Muscle layer of colon (tissue), 2 donors: Measurements from ENCODE around the gene MVK.

ENCODE experiments used
- H3K27ac ChIP-seq: one replicate; pipeline ENCODE4 v1.7.0; 2013; ENCODE audit warnings: low read depth, mild to moderate bottlenecking, low read length, moderate library complexity
- H3K27me3 ChIP-seq, 2 donors: one replicate each; pipeline ENCODE4 v1.7.0; 2013; ENCODE audit warnings: low read length in 2 of 2, mild to moderate bottlenecking in 2 of 2; ENCODE audit not compliant: insufficient read depth in 2 of 2, control insufficient read depth in 1 of 2
- H3K36me3 ChIP-seq: one replicate; pipeline ENCODE4 v1.7.0; 2013; ENCODE audit warnings: mild to moderate bottlenecking, low read length; ENCODE audit not compliant: insufficient read depth
- H3K4me1 ChIP-seq: one replicate; pipeline ENCODE4 v1.7.0; 2013; ENCODE audit warnings: mild to moderate bottlenecking, low read length; ENCODE audit not compliant: insufficient read depth
- H3K4me3 ChIP-seq, 2 donors: one replicate each; pipeline ENCODE4 v1.7.0; 2013; ENCODE audit warnings: low read length in 2 of 2, low read depth in 1 of 2, mild to moderate bottlenecking in 1 of 2, moderate library complexity in 1 of 2
- H3K9ac ChIP-seq: one replicate; pipeline ENCODE4 v1.7.0; 2013; ENCODE audit warnings: low read length
- H3K9me3 ChIP-seq: one replicate; pipeline ENCODE4 v1.7.0; 2013; ENCODE audit warnings: mild to moderate bottlenecking, low read length
- donor health status: abdominal sarcoma.
- donor health status: Adenocarcinoma of cecum.

MVK gene

GRCh38 chr12:109612975-109613502 lies 39.4 kb downstream of the MVK start:
- H3K27me3 ChIP-seq: peaks cover 8 to 9% of the 10 kb centered on the region in 2 donors
- H3K4me1 ChIP-seq: no peaks in the 10 kb centered on the region
- H3K27ac ChIP-seq: no peak overlapping the region
- H3K9ac ChIP-seq: no peak overlapping the region
- H3K4me3 ChIP-seq: no peak overlapping the region
- H3K9me3 ChIP-seq: no peaks in the 10 kb centered on the region
- H3K36me3 ChIP-seq: no peaks in the 10 kb centered on the region

- Histone ChIP-seq H3K27ac (no peak overlapping the region), H3K36me3 (no peaks in the 10 kb centered on the region)
Observed at GRCh38 chr12:109613649-109614455, 40.3 kb downstream of the MVK start.

GRCh38 chr12:109615556-109616229 lies 42.1 kb downstream of the MVK start:
- H3K4me3 ChIP-seq: no peak overlapping the region
- no peak overlapping the region for H3K9ac ChIP-seq
- H3K27ac ChIP-seq: no peak overlapping the region
- H3K4me1 ChIP-seq: no peaks in the 10 kb centered on the region
- H3K36me3 ChIP-seq: no peaks in the 10 kb centered on the region
- H3K9me3 ChIP-seq: no peaks in the 10 kb centered on the region
- H3K27me3 ChIP-seq: peaks cover 0 to 8% of the 10 kb centered on the region in 2 donors

More at GRCh38 chr12:109613649-109614455, 40.3 kb downstream of the MVK start:
- no peaks in the 10 kb centered on the region for H3K4me1 ChIP-seq
- no peak overlapping the region for H3K9ac ChIP-seq
- peaks cover 8 to 9% of the 10 kb centered on the region in 2 donors for H3K27me3 ChIP-seq
- no peaks in the 10 kb centered on the region for H3K9me3 ChIP-seq
- H3K4me3 ChIP-seq: no peak overlapping the region

GRCh38 chr12:109617491-109617890 lies 43.9 kb downstream of the MVK start:
- Histone ChIP-seq H3K9me3 (no peaks in the 10 kb centered on the region), H3K9ac (no peak overlapping the region), H3K36me3 (no peaks in the 10 kb centered on the region), H3K4me3 (no peak overlapping the region), H3K27ac (no peak overlapping the region), H3K4me1 (no peaks in the 10 kb centered on the region), H3K27me3 (no peaks in the 10 kb centered on the region)

GRCh38 chr12:109618082-109618481 lies 44.5 kb downstream of the MVK start:
- Histone ChIP-seq H3K4me1 (no peaks in the 10 kb centered on the region), H3K9ac (no peak overlapping the region), H3K27ac (no peak overlapping the region), H3K36me3 (no peaks in the 10 kb centered on the region), H3K9me3 (no peaks in the 10 kb centered on the region), H3K4me3 (no peak overlapping the region), H3K27me3 (no peaks in the 10 kb centered on the region)

GRCh38 chr12:109619002-109619604 lies 45.5 kb downstream of the MVK start:
- Histone ChIP-seq H3K9me3 (no peaks in the 10 kb centered on the region), H3K4me3 (no peak overlapping the region), H3K36me3 (no peaks in the 10 kb centered on the region), H3K27me3 (no peaks in the 10 kb centered on the region), H3K9ac (no peak overlapping the region), H3K27ac (no peak overlapping the region), H3K4me1 (no peaks in the 10 kb centered on the region)

- Histone ChIP-seq H3K4me3 (no peak overlapping the region), H3K36me3 (no peaks in the 10 kb centered on the region), H3K9ac (no peak overlapping the region), H3K4me1 (no peaks in the 10 kb centered on the region), H3K9me3 (no peaks in the 10 kb centered on the region), H3K27me3 (peaks cover 0 to 5% of the 10 kb centered on the region in 2 donors), H3K27ac (no peak overlapping the region)
Observed at GRCh38 chr12:109621211-109621694, 47.7 kb downstream of the MVK start.

- no peak overlapping the region for H3K9ac ChIP-seq
Observed at GRCh38 chr12:109621901-109622364, 48.3 kb downstream of the MVK start.

GRCh38 chr12:109624467-109624866 lies 50.9 kb downstream of the MVK start:
- Histone ChIP-seq H3K27me3 (peaks cover 0 to 10% of the 10 kb centered on the region in 2 donors), H3K36me3 (no peaks in the 10 kb centered on the region), H3K4me1 (no peaks in the 10 kb centered on the region), H3K4me3 (no peak overlapping the region), H3K9ac (no peak overlapping the region), H3K27ac (no peak overlapping the region), H3K9me3 (no peaks in the 10 kb centered on the region)

More at GRCh38 chr12:109621901-109622364, 48.3 kb downstream of the MVK start:
- H3K36me3 ChIP-seq: no peaks in the 10 kb centered on the region
- H3K27me3 ChIP-seq: peaks cover 0 to 10% of the 10 kb centered on the region in 2 donors
- H3K4me1 ChIP-seq: no peaks in the 10 kb centered on the region
- H3K27ac ChIP-seq: no peak overlapping the region
- H3K9me3 ChIP-seq: no peaks in the 10 kb centered on the region
- no peak overlapping the region for H3K4me3 ChIP-seq

- Histone ChIP-seq H3K27ac (no peak overlapping the region), H3K4me1 (no peaks in the 10 kb centered on the region), H3K27me3 (peaks cover 0 to 10% of the 10 kb centered on the region in 2 donors), H3K9ac (no peak overlapping the region), H3K4me3 (no peak overlapping the region), H3K36me3 (no peaks in the 10 kb centered on the region), H3K9me3 (no peaks in the 10 kb centered on the region)
Observed at GRCh38 chr12:109625131-109625559, 51.6 kb downstream of the MVK start.

GRCh38 chr12:109625749-109626377 lies 52.3 kb downstream of the MVK start:
- Histone ChIP-seq H3K4me1 (no peaks in the 10 kb centered on the region), H3K27ac (no peak overlapping the region), H3K27me3 (peaks cover 0 to 10% of the 10 kb centered on the region in 2 donors), H3K9me3 (no peaks in the 10 kb centered on the region), H3K4me3 (no peak overlapping the region), H3K36me3 (no peaks in the 10 kb centered on the region), H3K9ac (no peak overlapping the region)
